ENCODE measurements around the gene ACAP2. TPM values are rescaled to one million over a fixed set of nuclear protein-coding genes. Genes with fewer than 3 reads are reported as not detected.
"Not testable (repeated sequence)": the region's sequence is repeated elsewhere in the genome, so short reads cannot be mapped to it uniquely, and the experiment has no call there.

Gene ACAP2
- total and polyA plus RNA-seq, 12 donors, result 4.3 to 26.7 (median 15.0) TPM

- ATAC-seq (no peak), DNase-seq (no peak)
- intact Hi-C loops (cut with DNase I), result no loop called here
- no peaks in the 10 kb centered on the region for H3K36me3 ChIP-seq
- H3K4me1 ChIP-seq, result peaks cover 0 to 7% (median 0%) of the 10 kb centered on the region in 9 donors
- no peak overlapping the region for H3K27ac ChIP-seq
- no peaks in the 10 kb centered on the region for H3K27me3 ChIP-seq
- WGBS, 2 donors, result 75 to 76% methylated on average over 4 of the region's 4 CpGs
- no peaks in the 10 kb centered on the region for H3K9me3 ChIP-seq
- no peak for TF ChIP-seq CTCF (IDR thresholded peaks at IDR 0.05)
- no peak overlapping the region for H3K4me3 ChIP-seq
Observed at GRCh38 chr3:195468391-195468776, 25.6 kb upstream of the ACAP2 start.

- no peaks in the 10 kb centered on the region for H3K36me3 ChIP-seq
- peaks cover 0 to 7% (median 0%) of the 10 kb centered on the region in 9 donors for H3K4me1 ChIP-seq
- H3K9me3 ChIP-seq, result no peaks in the 10 kb centered on the region
- WGBS, 2 donors, result 89 to 93% methylated on average over 5 of the region's 5 CpGs
- no peak for ATAC-seq
- H3K4me3 ChIP-seq, result no peak overlapping the region
- intact Hi-C loops (cut with DNase I), result no loop called here
- DNase-seq, result no peak
- H3K27me3 ChIP-seq, result no peaks in the 10 kb centered on the region
- H3K27ac ChIP-seq, result no peak overlapping the region
- TF ChIP-seq CTCF (IDR thresholded peaks at IDR 0.05), result no peak
Observed at GRCh38 chr3:195467641-195468390, 25.0 kb upstream of the ACAP2 start.

GRCh38 chr3:195466251-195466650 is 23.4 kb upstream of the ACAP2 start:
- intact Hi-C loops (cut with DNase I), result no loop called here
- no peak for TF ChIP-seq CTCF (IDR thresholded peaks at IDR 0.05)
- Histone ChIP-seq H3K27me3 (no peaks in the 10 kb centered on the region), H3K27ac (no peak overlapping the region), H3K4me1 (peaks cover 0 to 7% (median 0%) of the 10 kb centered on the region in 9 donors), H3K9me3 (no peaks in the 10 kb centered on the region), H3K4me3 (no peak overlapping the region), H3K36me3 (no peaks in the 10 kb centered on the region)
- 68 to 75% methylated on average over 4 of the region's 4 CpGs for WGBS, 2 donors
- ATAC-seq (no peak), DNase-seq (no peak)

- H3K4me3 ChIP-seq; H3K36me3 ChIP-seq; H3K27ac ChIP-seq; DNase-seq; H3K9me3 ChIP-seq; intact Hi-C loops (cut with DNase I); ATAC-seq; H3K27me3 ChIP-seq: not testable (repeated sequence)
- 91 to 92% methylated on average over 6 of the region's 6 CpGs for WGBS, 2 donors
- peaks cover 0 to 12% (median 0%) of the 10 kb centered on the region in 9 donors for H3K4me1 ChIP-seq
Observed at GRCh38 chr3:195462922-195463321, 20.1 kb upstream of the ACAP2 start.

- Histone ChIP-seq H3K4me1 (peaks cover 0 to 15% (median 0%) of the 10 kb centered on the region in 9 donors), H3K27me3 (no peaks in the 10 kb centered on the region), H3K27ac (no peak overlapping the region), H3K4me3 (no peak overlapping the region), H3K36me3 (no peaks in the 10 kb centered on the region), H3K9me3 (no peaks in the 10 kb centered on the region)
- no peak for TF ChIP-seq CTCF (IDR thresholded peaks at IDR 0.05)
- WGBS, 2 donors, result 88 to 90% methylated on average over 3 of the region's 3 CpGs
- DNase-seq, result no peak
- intact Hi-C loops (cut with DNase I), result no loop called here
- ATAC-seq, result no peak
Observed at GRCh38 chr3:195462308-195462610, 19.4 kb upstream of the ACAP2 start.

Data from heart right ventricle (tissue), 16 donors.